Memory B cell (primary cell): Measurements from ENCODE around the gene PPP1R1A.

ENCODE experiments used
- ATAC-seq: fragments of 150-1000 bp; cut with Tn5 transposase; 2 replicates; pipeline ENCODE4 v1.10.0; 2021; ENCODE audit warnings: low read depth, mild to moderate bottlenecking, moderate library complexity
- DNase-seq, 2 donors: peaks; one replicate each; pipeline ENCODE4 v3.0.0; 2022; ENCODE audit warnings: low spot score in 2 of 2
- H3K27ac Mint-ChIP-seq: one replicate; pipeline ENCODE4 v1.8.0; 2022; ENCODE audit warnings: mild to moderate bottlenecking, moderate library complexity, mixed read lengths
- H3K27me3 Mint-ChIP-seq: one replicate; pipeline ENCODE4 v1.8.0; 2022; ENCODE audit warnings: mixed read lengths
- H3K36me3 Mint-ChIP-seq: one replicate; pipeline ENCODE4 v1.8.0; 2022; ENCODE audit warnings: mild to moderate bottlenecking, mixed read lengths
- H3K4me1 Mint-ChIP-seq: one replicate; pipeline ENCODE4 v1.8.0; 2022; ENCODE audit warnings: mixed read lengths
- H3K4me3 Mint-ChIP-seq: one replicate; pipeline ENCODE4 v1.8.0; 2022; ENCODE audit warnings: mild to moderate bottlenecking, moderate library complexity, mixed read lengths
- H3K9me3 Mint-ChIP-seq: one replicate; pipeline ENCODE4 v1.8.0; 2022; ENCODE audit warnings: mixed read lengths

PPP1R1A gene

GRCh38 chr12:54611715-54612149 is 23.3 kb upstream of the PPP1R1A start:
- no peak overlapping the region for H3K27ac Mint-ChIP-seq
- H3K4me3 Mint-ChIP-seq: no peak overlapping the region
- peaks cover 20% of the 10 kb centered on the region for H3K27me3 Mint-ChIP-seq
- DNase-seq: no peak
- peaks cover 2% of the 10 kb centered on the region for H3K4me1 Mint-ChIP-seq
- no peaks in the 10 kb centered on the region for H3K9me3 Mint-ChIP-seq
- no peaks in the 10 kb centered on the region for H3K36me3 Mint-ChIP-seq
- no peak for ATAC-seq

- ATAC-seq: no peak
- Mint-ChIP-seq H3K27me3 (peaks cover 13% of the 10 kb centered on the region), H3K9me3 (no peaks in the 10 kb centered on the region), H3K36me3 (no peaks in the 10 kb centered on the region), H3K4me3 (no peak overlapping the region), H3K4me1 (no peaks in the 10 kb centered on the region), H3K27ac (no peak overlapping the region)
- DNase-seq: no peak
These were observed 20.3 kb upstream of the PPP1R1A start for GRCh38 chr12:54608769-54609168.

- Mint-ChIP-seq H3K27me3 (peaks cover 10% of the 10 kb centered on the region), H3K4me3 (no peak overlapping the region), H3K4me1 (no peaks in the 10 kb centered on the region), H3K9me3 (no peaks in the 10 kb centered on the region), H3K36me3 (no peaks in the 10 kb centered on the region), H3K27ac (no peak overlapping the region)
- ATAC-seq (no peak), DNase-seq (no peak)
These were observed 19.7 kb upstream of the PPP1R1A start for GRCh38 chr12:54608156-54608555.

GRCh38 chr12:54606556-54606955 is 18.1 kb upstream of the PPP1R1A start:
- Mint-ChIP-seq H3K27me3 (peaks cover 10% of the 10 kb centered on the region), H3K27ac (no peak overlapping the region), H3K36me3 (no peaks in the 10 kb centered on the region), H3K9me3 (no peaks in the 10 kb centered on the region), H3K4me1 (no peaks in the 10 kb centered on the region), H3K4me3 (no peak overlapping the region)
- ATAC-seq (no peak), DNase-seq (no peak)

- DNase-seq (no peak), ATAC-seq (no peak)
- Mint-ChIP-seq H3K4me1 (no peaks in the 10 kb centered on the region), H3K36me3 (no peaks in the 10 kb centered on the region), H3K27ac (no peak overlapping the region), H3K4me3 (no peak overlapping the region), H3K27me3 (peaks cover 7% of the 10 kb centered on the region), H3K9me3 (no peaks in the 10 kb centered on the region)
These were observed 16.9 kb upstream of the PPP1R1A start for GRCh38 chr12:54605138-54605970.

- Mint-ChIP-seq H3K27ac (no peak overlapping the region), H3K4me3 (no peak overlapping the region), H3K27me3 (peaks cover 11% of the 10 kb centered on the region), H3K9me3 (no peaks in the 10 kb centered on the region), H3K4me1 (no peaks in the 10 kb centered on the region), H3K36me3 (no peaks in the 10 kb centered on the region)
- ATAC-seq (no peak), DNase-seq (no peak)
These were observed 16.0 kb upstream of the PPP1R1A start for GRCh38 chr12:54604436-54604835.

GRCh38 chr12:54603872-54604271 is 15.4 kb upstream of the PPP1R1A start:
- Mint-ChIP-seq H3K36me3 (no peaks in the 10 kb centered on the region), H3K4me3 (no peak overlapping the region), H3K9me3 (no peaks in the 10 kb centered on the region), H3K4me1 (no peaks in the 10 kb centered on the region), H3K27me3 (peaks cover 15% of the 10 kb centered on the region), H3K27ac (no peak overlapping the region)
- no peak for DNase-seq
- no peak for ATAC-seq

GRCh38 chr12:54603173-54603814 is 14.8 kb upstream of the PPP1R1A start:
- Mint-ChIP-seq H3K9me3 (no peaks in the 10 kb centered on the region), H3K27ac (no peak overlapping the region), H3K4me1 (no peaks in the 10 kb centered on the region), H3K27me3 (peaks cover 15% of the 10 kb centered on the region), H3K4me3 (no peak overlapping the region), H3K36me3 (no peaks in the 10 kb centered on the region)
- DNase-seq: peak; percentile 54 to 58
- peak; percentile 95 for ATAC-seq

GRCh38 chr12:54602661-54603060 is 14.2 kb upstream of the PPP1R1A start:
- no peaks in the 10 kb centered on the region for H3K4me1 Mint-ChIP-seq
- DNase-seq (no peak), ATAC-seq (no peak)
- H3K36me3 Mint-ChIP-seq: no peaks in the 10 kb centered on the region
- H3K9me3 Mint-ChIP-seq: no peaks in the 10 kb centered on the region
- no peak overlapping the region for H3K4me3 Mint-ChIP-seq
- H3K27ac Mint-ChIP-seq: no peak overlapping the region
- H3K27me3 Mint-ChIP-seq: peaks cover 13% of the 10 kb centered on the region

- no peak for ATAC-seq
- Mint-ChIP-seq H3K36me3 (no peaks in the 10 kb centered on the region), H3K9me3 (no peaks in the 10 kb centered on the region)
These were observed 13.4 kb upstream of the PPP1R1A start for GRCh38 chr12:54601841-54602240.

GRCh38 chr12:54598970-54599369 is 10.5 kb upstream of the PPP1R1A start:
- H3K36me3 Mint-ChIP-seq: no peaks in the 10 kb centered on the region
- H3K27ac Mint-ChIP-seq: no peak overlapping the region
- peaks cover 17% of the 10 kb centered on the region for H3K27me3 Mint-ChIP-seq
- H3K4me1 Mint-ChIP-seq: peaks cover 2% of the 10 kb centered on the region
- no peaks in the 10 kb centered on the region for H3K9me3 Mint-ChIP-seq
- no peak for ATAC-seq
- H3K4me3 Mint-ChIP-seq: no peak overlapping the region
- no peak for DNase-seq

More at GRCh38 chr12:54601841-54602240, 13.4 kb upstream of the PPP1R1A start:
- Mint-ChIP-seq H3K4me1 (no peaks in the 10 kb centered on the region), H3K27me3 (peaks cover 8% of the 10 kb centered on the region), H3K27ac (no peak overlapping the region), H3K4me3 (no peak overlapping the region)
- DNase-seq: no peak

- Mint-ChIP-seq H3K36me3 (no peaks in the 10 kb centered on the region), H3K9me3 (no peaks in the 10 kb centered on the region), H3K4me3 (no peak overlapping the region), H3K27me3 (peaks cover 20% of the 10 kb centered on the region), H3K27ac (no peak overlapping the region), H3K4me1 (peaks cover 2% of the 10 kb centered on the region)
- ATAC-seq (peak; percentile 53), DNase-seq (peak; percentile 22 to 37)
These were observed 8.1 kb upstream of the PPP1R1A start for GRCh38 chr12:54596526-54596946.

- DNase-seq (no peak), ATAC-seq (no peak)
- peaks cover 2% of the 10 kb centered on the region for H3K4me1 Mint-ChIP-seq
- H3K36me3 Mint-ChIP-seq: no peaks in the 10 kb centered on the region
- H3K9me3 Mint-ChIP-seq: no peaks in the 10 kb centered on the region
- peaks cover 25% of the 10 kb centered on the region for H3K27me3 Mint-ChIP-seq
- no peak overlapping the region for H3K27ac Mint-ChIP-seq
- H3K4me3 Mint-ChIP-seq: no peak overlapping the region
These were observed 7.0 kb upstream of the PPP1R1A start for GRCh38 chr12:54595471-54595870.

GRCh38 chr12:54593725-54594124 is 5.3 kb upstream of the PPP1R1A start:
- Mint-ChIP-seq H3K9me3 (no peaks in the 10 kb centered on the region), H3K27me3 (peaks cover 32% of the 10 kb centered on the region)

More at GRCh38 chr12:54593725-54594124, 5.3 kb upstream of the PPP1R1A start:
- Mint-ChIP-seq H3K4me1 (peaks cover 11% of the 10 kb centered on the region), H3K27ac (no peak overlapping the region), H3K4me3 (no peak overlapping the region), H3K36me3 (no peaks in the 10 kb centered on the region)
- DNase-seq (no peak), ATAC-seq (no peak)
